ENCODE data around the gene SYDE2.
"Not testable (repeated sequence)": the region's sequence is repeated elsewhere in the genome, so short reads cannot be mapped to it uniquely, and the experiment has no call there.

Gene SYDE2

GRCh38 chr1:85174503-85174902 is 26.3 kb downstream of the SYDE2 start:
- no peak for DNase-seq (ENCODE audit: low read depth in 2 of 3, low spot score in 2 of 3)

- no peak for DNase-seq (ENCODE audit: low read depth in 2 of 3, low spot score in 2 of 3)
Measured at GRCh38 chr1:85172684-85173337, 28.0 kb downstream of the SYDE2 start.

- DNase-seq (ENCODE audit: low read depth in 2 of 3, low spot score in 2 of 3), result no peak
Measured at GRCh38 chr1:85171721-85172120, 29.1 kb downstream of the SYDE2 start.

- DNase-seq (ENCODE audit: low read depth in 2 of 3, low spot score in 2 of 3), result no peak
Measured at GRCh38 chr1:85168884-85169283, 31.9 kb downstream of the SYDE2 start.

- no peak for DNase-seq (ENCODE audit: low read depth in 2 of 3, low spot score in 2 of 3)
Measured at GRCh38 chr1:85166351-85166750, 34.5 kb downstream of the SYDE2 start.

- DNase-seq (ENCODE audit: low read depth in 2 of 3, low spot score in 2 of 3), result no peak
Measured at GRCh38 chr1:85158910-85159309, 41.9 kb downstream of the SYDE2 start.

GRCh38 chr1:85157436-85157835 is 43.4 kb downstream of the SYDE2 start:
- no peak for DNase-seq (ENCODE audit: low read depth in 2 of 3, low spot score in 2 of 3)

GRCh38 chr1:85153149-85153891 is 47.5 kb downstream of the SYDE2 start:
- DNase-seq (ENCODE audit: low read depth in 2 of 3, low spot score in 2 of 3), result no peak

GRCh38 chr1:85151446-85151845 is 49.4 kb downstream of the SYDE2 start:
- no peak for DNase-seq (ENCODE audit: low read depth in 2 of 3, low spot score in 2 of 3)

GRCh38 chr1:85149805-85150204 is 51.0 kb downstream of the SYDE2 start:
- no peak for DNase-seq (ENCODE audit: low read depth in 2 of 3, low spot score in 2 of 3)

- DNase-seq (ENCODE audit: low read depth in 2 of 3, low spot score in 2 of 3), result no peak
Measured at GRCh38 chr1:85148524-85149250, 52.1 kb downstream of the SYDE2 start.

- DNase-seq (ENCODE audit: low read depth in 2 of 3, low spot score in 2 of 3), result no peak
Measured at GRCh38 chr1:85146972-85147359, 53.9 kb downstream of the SYDE2 start.

- DNase-seq (ENCODE audit: low read depth in 2 of 3, low spot score in 2 of 3), result not testable (repeated sequence)
Measured at GRCh38 chr1:85146298-85146971, 54.4 kb downstream of the SYDE2 start.

GRCh38 chr1:85144351-85144750 is 56.5 kb downstream of the SYDE2 start:
- no peak for DNase-seq (ENCODE audit: low read depth in 2 of 3, low spot score in 2 of 3)

- DNase-seq (ENCODE audit: low read depth in 2 of 3, low spot score in 2 of 3), result no peak
Measured at GRCh38 chr1:85142753-85143152, 58.1 kb downstream of the SYDE2 start.

GRCh38 chr1:85138439-85138838 is 62.4 kb downstream of the SYDE2 start:
- not testable (repeated sequence) for DNase-seq (ENCODE audit: low read depth in 2 of 3, low spot score in 2 of 3)

GRCh38 chr1:85137660-85138059 is 63.2 kb downstream of the SYDE2 start:
- no peak for DNase-seq (ENCODE audit: low read depth in 2 of 3, low spot score in 2 of 3)

- DNase-seq (ENCODE audit: low read depth in 2 of 3, low spot score in 2 of 3), result no peak
Measured at GRCh38 chr1:85135392-85135798, 65.4 kb downstream of the SYDE2 start.

- no peak for DNase-seq (ENCODE audit: low read depth in 2 of 3, low spot score in 2 of 3)
Measured at GRCh38 chr1:85134583-85135391, 66.0 kb downstream of the SYDE2 start.

- no peak for DNase-seq (ENCODE audit: low read depth in 2 of 3, low spot score in 2 of 3)
Measured at GRCh38 chr1:85133565-85134159, 67.2 kb downstream of the SYDE2 start.

All from activated CD8-positive, alpha-beta memory T cell treated with anti-CD3 and anti-CD28 coated beads for 48 hours (primary cell).